ENCODE measurements around the gene TFCP2L1.

The TFCP2L1 gene

DNA sequence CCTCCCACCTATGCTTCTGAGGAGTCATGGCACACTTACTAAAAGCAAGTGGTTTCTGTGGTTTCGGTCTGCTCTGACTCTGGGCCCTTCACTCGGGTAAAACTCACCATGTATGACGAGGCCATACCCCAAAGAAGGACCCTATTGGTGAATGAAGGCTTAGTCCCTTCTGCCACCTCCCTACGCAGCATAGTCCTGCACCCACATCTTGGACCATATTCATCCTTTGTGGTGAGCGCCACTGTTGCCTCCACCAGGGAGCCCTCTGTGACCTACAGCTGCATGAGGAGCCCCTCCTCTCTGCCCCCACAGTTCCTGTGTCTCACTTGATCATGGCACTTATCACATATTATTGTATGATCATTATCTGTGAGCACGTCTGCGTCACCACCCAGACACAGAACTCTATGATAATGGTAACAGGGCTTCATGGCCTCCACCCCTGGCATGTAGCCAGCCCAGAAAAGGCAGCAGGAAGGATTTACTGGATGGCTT, 113.3 kb downstream of the TFCP2L1 start:
- no peak for DNase-seq (ENCODE audit: low read depth)

DNA sequence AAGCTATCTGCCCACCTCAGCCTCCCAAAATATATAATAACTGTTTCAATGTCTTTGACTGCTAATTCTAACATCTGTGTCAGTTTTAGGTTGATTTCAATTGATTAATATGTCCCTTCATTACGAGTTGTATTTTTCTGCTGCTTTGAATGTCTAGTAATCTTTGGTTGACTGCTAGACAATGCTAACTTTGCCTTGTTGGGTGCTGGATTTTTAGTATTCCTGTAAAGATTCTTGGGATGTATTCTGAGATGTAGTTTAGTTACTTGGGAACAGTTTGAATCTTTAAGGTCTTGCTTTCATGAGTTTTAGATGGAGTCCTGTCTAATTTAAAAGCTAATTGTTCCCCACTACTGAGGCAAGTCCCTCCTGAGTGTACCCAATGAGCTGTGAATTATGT, 114.4 kb downstream of the TFCP2L1 start:
- no peak for DNase-seq (ENCODE audit: low read depth)

DNA sequence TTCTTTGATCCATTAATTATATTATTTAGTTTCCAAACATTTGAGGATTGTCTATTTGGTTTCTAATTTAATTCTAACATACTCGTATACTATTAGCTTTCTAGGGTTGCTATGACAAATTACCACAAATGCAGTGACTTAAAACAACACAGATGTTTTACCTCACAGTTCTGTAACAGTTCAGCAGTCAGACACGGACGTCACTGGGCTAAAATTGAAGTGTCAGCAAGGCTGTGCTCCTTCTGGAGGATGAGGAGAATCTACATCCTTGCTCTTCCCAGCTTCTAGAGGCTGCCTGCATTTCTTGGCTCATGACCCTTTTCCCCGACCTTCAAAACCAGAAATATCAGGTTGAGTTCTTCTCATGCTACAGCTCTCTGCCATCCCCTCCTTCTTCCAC, 117.6 kb downstream of the TFCP2L1 start:
- DNase-seq (ENCODE audit: low read depth) = no peak

Data from stimulated activated CD4-positive, alpha-beta T cell treated with anti-CD3 and anti-CD28 coated beads, Interleukin-2, amount 100 ng/mL, for 4 hours (primary cell).